HG03460 (cell line): ENCODE data around the gene CBLL1.

Experiments used
- ATAC-seq: cut with Tn5 transposase; IDR thresholded peaks from one replicate; pipeline ENCODE4 v1.9.1; 2021; ENCODE audit not compliant: unreplicated experiment

The CBLL1 gene

GRCh38 chr7:107809179-107809578 is 65.2 kb downstream of the CBLL1 start:
- no peak for ATAC-seq

GRCh38 chr7:107810626-107811025 is 66.7 kb downstream of the CBLL1 start:
- no peak for ATAC-seq
